ENCODE results near the gene ADGRD1.

DNA sequence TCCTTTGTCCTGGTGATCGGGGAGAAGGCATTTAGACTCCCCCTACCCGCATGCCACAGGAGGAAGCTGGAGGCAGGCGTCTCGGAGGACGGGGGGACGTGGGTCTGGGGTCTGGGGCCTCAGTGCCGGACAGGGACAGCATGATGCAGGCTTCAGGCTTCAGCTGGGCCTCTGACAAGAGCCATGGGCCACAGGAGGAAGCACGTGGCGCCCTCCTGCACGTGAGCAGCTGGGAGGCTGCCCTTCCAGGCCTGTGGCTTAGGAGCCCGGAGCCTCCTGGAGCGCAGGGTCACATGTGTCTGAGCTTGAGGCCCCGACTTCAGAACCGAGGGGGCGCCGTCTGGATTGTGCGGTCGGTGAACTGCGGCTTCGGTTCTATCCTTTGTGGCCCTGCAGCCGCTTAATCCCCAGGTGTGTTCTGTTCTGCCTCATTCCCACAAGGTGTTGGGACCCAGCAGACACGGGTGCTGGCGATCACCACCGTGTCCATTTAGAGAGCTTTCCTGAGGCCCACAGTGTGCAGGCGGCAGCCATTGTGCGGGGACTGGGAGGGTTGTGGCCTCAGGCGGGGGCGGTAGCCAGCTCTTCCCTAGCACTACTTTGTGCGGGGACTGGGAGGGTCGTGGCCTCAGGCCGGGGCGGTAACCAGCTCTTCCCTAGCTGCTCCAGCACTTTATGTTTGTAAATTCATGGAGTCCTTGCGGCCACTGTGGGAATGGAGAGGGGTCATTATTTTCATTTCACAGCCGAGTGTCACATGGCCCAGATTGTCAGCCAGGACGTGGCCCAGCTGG lies 150.2 kb downstream of the ADGRD1 start:
- TF ChIP-seq, protein P1, sequence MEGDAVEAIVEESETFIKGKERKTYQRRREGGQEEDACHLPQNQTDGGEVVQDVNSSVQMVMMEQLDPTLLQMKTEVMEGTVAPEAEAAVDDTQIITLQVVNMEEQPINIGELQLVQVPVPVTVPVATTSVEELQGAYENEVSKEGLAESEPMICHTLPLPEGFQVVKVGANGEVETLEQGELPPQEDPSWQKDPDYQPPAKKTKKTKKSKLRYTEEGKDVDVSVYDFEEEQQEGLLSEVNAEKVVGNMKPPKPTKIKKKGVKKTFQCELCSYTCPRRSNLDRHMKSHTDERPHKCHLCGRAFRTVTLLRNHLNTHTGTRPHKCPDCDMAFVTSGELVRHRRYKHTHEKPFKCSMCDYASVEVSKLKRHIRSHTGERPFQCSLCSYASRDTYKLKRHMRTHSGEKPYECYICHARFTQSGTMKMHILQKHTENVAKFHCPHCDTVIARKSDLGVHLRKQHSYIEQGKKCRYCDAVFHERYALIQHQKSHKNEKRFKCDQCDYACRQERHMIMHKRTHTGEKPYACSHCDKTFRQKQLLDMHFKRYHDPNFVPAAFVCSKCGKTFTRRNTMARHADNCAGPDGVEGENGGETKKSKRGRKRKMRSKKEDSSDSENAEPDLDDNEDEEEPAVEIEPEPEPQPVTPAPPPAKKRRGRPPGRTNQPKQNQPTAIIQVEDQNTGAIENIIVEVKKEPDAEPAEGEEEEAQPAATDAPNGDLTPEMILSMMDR (IDR thresholded peaks at IDR 0.05): no peak
- no peak for TF ChIP-seq POLR2AphosphoS5 (IDR thresholded peaks at IDR 0.05)
- TF ChIP-seq POLR2A (IDR thresholded peaks at IDR 0.05): no peak
- no peak for TF ChIP-seq EP300 (IDR thresholded peaks at IDR 0.05)
